GM18505 (cell line): Measurements from ENCODE around the gene SPDYE16.
"Not testable (repeated sequence)": the region's sequence is repeated elsewhere in the genome, so short reads cannot be mapped to it uniquely, and the experiment has no call there.

Source experiments
- ATAC-seq: cut with Tn5 transposase; IDR thresholded peaks from one replicate; pipeline ENCODE4 v1.9.1; 2021; ENCODE audit not compliant: unreplicated experiment

The SPDYE16 gene, protein sequence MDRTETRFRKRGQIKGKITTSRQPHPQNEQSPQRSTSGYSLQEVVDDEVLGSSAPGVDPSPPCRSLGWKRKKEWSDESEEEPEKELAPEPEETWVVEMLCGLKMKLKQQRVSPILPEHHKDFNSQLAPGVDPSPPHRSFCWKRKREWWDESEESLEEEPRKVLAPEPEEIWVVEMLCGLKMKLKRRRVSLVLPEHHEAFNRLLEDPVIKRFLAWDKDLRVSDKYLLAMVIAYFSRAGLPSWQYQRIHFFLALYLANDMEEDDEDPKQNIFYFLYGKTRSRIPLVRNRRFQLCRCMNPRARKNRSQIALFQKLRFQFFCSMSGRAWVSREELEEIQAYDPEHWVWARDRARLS

DNA sequence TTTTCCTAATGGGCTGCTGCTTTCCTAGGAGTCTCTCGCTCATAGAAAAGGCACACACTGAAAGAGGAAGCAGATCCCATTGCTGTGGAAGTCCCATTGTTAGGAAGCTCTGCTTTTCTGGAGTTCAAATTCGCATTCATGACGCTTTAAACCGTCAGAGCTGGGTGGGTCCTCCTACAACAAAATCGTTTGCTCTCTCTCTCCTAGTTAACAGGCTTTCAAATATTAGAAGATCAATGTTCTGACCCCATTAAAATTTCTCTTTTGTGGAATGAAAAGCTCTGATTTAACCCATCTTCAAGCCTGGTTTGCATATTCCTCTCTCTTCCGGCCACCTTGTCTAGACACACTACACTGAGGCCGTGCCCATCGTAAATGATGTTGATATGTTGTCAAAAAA is at the start of gene SPDYE16:
Gene SPDYE16, minus strand, starts transcription at position 101 of the 400 bp plus-strand sequence. CDS start 1,838 bp downstream, outside the sequence.
- not testable (repeated sequence) for ATAC-seq

DNA sequence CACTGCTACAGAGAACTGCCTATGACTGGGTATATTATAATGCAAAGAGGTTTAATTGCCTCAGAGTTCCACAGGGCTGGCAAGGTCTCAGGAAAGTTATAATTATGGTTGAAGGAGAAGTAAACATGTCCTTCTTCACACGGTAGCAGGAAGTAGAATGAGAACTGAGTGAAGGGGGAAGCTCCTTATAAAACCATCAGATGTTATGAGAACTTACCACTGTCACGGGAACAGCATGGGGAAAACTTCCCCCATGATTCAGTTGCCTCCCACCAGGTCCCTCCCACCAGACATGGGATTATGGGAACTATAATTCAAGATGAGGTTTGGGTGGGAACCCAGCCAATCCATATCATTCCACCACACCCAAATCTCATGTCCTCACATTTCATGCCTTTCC is 49.6 kb upstream of the SPDYE16 start:
- not testable (repeated sequence) for ATAC-seq

DNA sequence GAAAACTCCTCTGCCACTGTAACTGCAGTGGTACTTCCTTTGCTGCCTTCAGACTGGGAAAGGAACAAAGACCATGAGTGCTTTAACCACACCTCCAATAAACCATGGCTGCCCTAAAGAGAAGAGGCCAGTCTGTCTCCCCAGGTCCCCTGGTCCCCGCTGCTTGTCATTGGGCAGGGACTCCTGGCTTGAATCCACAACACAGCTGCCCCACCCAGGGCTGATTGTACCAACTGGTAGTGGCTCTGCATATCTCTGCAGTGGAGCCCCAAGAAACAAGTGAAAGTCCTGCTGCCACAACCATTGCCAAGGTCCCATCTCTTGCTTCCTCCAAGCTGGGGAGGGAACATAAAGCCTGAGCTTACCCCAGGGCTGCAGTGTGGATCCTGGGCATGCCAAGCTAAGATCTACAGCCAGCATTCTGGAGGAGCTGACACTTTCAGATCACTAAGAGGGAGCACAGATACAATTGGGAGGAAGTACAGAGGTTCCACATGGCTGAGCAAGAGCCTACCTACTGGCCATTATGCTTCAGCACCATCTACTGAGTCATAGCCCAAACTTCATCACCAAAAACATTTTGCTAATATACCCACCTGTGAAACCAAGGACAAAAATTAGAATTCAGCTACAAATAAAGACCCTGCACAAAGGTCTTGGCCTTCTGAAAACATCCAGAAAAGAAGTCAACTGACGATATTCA is 48.7 kb upstream of the SPDYE16 start:
- not testable (repeated sequence) for ATAC-seq

DNA sequence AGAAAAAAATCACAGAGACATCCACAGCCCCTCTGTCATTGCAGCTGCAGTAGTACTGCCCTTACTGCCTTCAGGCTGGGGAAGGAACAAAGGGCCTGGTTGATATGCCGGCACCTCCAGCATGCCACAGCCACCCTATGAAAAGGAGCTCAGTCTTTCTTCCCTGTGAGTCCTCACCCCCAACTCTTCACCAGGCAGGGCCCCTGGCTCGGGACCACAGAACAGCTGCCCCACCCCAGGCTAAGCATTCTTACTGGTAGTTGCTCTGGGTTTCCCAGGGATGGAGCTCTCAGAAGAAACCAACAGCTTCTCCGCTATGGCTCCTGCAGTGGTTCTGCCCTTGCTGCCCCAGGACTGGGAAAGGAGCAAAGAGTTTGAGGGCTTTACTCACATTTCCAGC is 47.9 kb upstream of the SPDYE16 start:
- ATAC-seq = not testable (repeated sequence)

DNA sequence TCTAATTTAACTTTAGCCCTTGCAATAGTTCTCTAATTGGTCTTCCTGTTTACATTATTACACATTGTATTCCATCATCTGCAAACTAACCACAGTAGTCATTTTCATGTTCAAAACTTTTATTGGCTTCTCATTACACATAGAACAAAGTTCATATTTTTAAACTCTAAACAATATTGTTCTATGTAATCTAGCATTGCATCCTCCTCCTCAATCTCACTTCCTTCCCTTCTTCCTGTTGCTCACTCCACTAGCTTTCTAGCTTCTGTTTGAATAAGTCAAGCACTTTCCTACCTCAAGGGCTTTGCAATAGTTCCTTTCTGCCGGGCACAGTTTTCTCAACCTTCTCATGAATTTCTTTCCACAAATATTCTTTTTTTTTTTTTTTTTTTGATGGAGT is 45.5 kb upstream of the SPDYE16 start:
- ATAC-seq = not testable (repeated sequence)

DNA sequence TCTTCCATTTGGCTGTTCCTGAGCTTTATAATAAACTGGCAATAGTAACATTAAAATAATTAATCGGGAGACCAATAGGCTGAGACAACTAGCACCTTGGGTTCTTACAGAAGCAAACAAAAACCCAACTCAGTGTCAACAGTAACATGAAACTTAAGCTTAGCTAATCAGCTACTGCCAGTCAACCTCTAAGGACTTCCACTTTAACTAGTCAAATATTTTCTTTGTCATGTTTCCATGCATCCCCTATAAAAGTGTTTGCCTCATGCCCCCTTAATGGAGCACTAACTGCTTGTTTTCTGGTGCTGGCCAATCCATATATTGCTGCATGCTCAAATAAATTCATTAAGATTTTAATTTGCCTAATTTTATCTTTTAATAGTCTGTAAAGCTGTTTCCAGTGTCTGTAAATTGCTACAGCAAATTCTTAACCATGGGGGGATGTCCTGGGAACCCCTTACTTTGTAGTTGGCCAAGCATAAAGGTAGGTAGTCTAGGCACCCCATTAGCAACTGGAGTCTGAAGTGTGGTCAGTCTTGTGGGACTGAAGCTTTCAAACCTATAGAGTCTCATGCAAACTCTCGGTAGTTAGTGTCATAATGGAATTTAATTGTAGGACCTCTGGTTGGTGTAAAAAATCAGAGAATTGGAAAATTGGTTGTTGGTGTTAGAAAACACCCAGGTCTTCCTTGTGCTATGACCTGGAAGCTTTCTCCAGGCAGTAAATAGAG is 43.7 kb upstream of the SPDYE16 start:
- ATAC-seq = not testable (repeated sequence)

DNA sequence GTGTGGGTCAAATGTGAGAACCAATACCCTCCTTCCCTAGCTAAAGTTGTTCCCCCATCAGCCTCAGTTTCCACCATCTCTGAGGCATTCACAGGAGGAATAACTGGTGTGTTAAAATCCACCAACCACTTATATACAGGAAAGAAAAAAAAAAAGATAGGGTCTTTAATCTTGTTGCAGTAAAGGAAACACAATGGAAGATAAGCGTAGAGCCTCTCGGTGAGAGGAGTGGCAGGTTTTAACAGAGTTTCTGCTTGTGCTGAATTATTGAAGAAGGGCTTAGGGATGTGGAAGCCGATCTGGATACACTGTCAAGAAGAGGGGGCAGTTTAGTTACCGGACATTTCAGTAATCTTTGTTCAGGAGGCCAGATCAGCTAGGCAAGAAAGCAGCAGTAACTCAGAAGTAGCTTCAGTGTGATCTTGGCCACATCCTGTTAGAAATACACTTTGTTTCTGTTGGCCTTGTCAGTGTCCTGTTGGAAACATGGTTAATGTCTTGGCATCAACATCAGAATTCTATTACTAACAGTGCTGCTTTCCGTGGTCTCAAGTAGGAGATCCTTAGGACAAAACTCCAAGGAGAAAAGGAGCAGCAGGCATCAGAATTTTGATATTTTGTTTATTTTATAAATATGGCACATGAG is 40.7 kb upstream of the SPDYE16 start:
- not testable (repeated sequence) for ATAC-seq

DNA sequence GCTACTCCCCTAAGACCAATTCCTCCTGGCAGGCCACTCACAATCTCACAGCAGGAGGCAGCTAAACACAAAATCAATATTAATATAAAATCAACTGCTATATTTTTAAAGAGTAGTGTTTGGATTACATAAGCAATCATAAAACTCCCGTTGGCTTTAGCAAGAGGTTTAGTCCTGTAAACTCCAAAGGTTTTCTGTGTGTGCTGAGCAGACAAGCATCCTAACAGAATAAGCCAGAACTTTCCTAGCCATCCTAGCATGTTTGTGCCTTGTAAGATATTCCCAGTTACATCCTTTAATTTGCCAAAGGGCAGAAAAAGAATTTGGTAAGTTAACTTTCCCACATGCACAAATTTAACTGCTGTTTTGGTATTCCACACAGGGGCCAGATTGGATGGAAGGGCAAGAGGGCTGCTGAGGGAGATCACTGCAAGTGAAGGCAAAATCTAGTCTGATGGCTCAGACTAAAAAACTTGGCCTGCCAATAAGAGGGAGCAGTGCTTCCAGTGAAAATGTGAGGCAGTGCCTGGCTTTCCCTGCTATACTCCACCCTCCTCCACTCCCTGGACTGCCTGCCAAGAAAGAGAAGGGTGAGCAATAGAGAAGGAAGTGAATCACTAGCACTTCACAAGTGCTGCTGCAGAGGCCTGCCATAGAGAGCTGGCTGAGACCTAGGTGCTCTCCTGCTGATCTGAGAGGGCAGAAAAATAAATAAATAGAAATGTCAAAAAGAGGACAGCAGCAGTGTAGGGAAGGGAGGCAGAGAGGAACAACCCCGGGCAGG is 39.9 kb upstream of the SPDYE16 start:
- ATAC-seq = not testable (repeated sequence)

DNA sequence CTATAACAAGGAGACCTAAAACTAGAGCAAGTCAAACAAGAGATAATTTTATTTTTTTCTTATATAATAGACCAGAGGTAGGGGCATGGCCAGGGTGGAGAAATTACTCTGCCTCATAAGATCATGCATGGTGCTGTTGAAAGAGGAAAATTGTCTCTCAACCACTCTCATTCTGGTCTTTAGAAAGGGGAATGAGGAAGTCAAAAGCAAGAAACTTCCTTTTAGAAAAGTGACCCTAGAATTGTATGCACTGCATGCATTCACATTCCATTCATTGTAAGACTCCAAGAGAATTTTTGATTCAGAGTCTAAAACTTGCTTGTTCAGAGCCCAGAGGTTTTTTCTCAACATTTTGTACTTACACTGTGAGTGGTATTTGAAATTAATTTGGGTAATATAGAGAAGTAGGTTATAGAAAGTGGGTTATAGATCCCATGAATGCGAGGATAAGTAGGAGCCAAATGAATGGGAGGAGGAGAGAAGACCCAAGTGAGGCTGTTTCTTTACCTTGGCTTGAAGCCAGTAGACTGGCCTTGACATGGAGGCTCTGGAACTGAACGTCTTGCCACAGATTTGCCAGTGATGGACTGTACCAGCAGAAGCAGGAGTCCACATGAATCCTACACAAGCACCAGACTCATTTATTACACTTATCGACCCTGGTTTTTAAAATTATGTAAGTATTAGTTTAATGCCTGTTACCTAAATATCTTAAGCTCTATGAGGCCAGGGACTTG is 33.0 kb upstream of the SPDYE16 start:
- not testable (repeated sequence) for ATAC-seq

DNA sequence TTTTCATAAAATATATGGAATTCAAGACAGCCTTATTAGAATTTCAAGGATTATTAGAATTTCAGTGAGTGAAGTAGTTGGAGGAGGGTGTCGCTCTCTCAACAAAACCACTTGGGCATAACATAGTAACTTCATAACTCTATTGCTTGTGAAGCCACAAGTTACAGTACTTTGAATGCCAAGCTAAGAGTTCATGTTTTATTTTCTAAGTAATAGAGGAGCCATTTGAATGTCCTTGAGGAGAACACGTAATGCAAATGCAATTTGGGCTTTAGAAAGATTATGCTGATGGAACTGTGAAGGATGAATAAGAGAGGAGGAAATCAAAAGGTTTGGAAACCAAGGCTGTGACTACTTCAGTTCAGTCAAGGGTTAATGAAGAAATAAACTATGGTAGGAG is 32.3 kb upstream of the SPDYE16 start:
- ATAC-seq = not testable (repeated sequence)

DNA sequence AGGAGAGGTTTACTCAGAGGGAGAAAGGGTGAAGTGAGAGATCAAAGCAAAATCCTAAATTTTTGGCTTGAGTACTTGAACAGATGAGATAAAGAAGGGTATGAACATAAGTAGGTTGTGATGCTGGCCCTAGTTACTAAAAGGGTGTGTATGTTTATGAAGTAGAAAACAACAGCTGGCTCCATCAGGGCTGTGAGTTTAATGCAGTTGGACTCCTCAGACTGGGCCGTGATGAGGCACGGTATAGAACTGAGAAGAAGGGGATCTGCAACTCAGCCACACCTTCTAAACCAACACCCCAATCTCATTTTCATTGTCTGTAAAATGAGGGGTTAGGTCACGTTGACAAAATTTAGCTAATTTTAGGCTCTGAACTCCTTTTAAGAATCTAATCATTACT is 29.2 kb upstream of the SPDYE16 start:
- ATAC-seq = not testable (repeated sequence)

DNA sequence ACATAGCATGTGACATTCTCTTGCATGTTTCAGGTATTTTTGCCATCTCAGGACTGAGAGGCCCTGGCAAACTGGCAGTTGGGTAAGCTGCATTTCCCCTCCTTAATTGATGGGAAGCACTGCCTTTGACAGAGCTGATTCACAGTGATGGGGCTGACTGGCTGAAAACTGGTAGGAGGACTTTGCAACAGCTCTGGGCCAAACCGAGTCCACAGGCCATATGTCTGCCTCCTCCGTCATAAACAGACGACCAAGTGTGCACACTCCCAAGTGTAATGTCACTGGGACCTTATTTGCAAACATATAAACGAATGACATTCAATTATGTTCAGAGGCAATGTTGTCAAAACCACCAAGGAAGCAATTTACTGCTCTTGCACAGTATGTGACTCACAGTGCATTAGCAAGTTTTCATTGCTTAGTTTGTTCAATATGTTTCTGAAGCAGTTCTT is 27.3 kb upstream of the SPDYE16 start:
- not testable (repeated sequence) for ATAC-seq

DNA sequence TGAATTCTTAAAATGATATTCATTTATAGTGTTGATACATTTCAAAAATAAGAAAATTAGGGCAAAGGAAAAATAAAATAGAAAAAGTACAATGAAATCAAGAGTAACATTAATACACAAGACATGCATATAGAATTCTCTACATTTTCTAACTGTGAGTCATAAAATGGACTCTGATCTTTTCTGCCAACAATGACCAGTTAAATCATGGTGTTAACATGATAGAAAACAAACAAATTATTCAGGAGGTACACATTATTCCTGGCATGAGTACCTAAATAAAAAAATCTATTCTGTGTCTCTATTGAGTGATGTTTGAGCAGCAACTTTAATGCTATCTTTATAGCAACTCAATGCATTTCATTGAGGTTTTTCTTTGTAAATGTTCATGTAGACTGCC is 25.6 kb upstream of the SPDYE16 start:
- not testable (repeated sequence) for ATAC-seq

DNA sequence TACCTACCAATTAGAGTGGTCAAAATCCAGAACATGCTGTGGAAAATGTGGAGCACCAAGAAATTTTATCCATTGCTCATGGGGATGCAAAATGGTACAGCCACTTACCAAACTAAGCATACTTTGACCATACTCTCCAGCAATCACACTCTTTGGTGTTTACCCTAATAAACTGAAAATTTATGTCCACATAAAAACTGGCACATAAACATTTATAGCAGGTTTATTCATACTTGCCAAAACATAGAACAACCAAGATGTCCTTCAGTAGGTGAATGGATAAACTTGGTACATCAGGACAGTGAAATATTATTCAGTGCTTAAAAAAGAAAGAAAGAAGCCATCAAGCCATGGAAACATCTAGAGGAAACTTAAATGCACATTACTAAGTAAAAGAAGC is 24.7 kb upstream of the SPDYE16 start:
- not testable (repeated sequence) for ATAC-seq

DNA sequence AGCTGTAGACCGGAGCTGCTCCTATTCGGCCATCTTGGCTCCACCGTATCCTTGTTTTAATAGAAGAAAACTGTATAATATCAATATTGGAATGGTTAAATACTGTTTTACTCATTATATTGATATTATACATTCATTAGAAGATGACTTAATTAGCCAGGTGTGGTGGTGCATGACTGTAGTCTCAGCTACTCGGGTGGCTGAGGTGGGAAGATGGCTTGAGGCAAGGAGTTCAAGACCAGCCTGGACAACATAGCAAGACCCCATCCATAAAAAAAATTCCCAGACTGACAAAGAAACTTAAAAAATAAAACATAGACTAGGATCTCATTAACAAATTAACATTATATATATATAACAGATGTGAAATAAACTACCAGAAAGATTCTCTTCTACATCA is 24.2 kb upstream of the SPDYE16 start:
- not testable (repeated sequence) for ATAC-seq

DNA sequence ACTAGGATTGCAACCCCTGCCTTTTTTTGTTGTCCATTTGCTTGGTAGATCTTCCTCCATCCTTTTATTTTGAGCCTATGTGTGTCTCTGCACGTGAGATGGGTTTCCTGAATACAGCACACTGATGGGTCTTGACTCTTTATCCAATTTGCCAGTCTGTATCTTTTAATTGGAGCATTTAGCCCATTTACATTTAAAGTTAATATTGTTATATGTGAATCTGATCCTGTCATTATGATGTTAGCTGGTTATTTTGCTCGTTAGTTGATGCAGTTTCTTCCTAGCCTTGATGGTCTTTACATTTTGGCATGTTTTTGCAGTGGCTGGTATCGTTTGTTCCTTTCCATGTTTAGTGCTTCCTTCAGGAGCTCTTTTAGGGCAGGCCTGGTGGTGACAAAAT is 21.9 kb upstream of the SPDYE16 start:
- ATAC-seq = not testable (repeated sequence)

DNA sequence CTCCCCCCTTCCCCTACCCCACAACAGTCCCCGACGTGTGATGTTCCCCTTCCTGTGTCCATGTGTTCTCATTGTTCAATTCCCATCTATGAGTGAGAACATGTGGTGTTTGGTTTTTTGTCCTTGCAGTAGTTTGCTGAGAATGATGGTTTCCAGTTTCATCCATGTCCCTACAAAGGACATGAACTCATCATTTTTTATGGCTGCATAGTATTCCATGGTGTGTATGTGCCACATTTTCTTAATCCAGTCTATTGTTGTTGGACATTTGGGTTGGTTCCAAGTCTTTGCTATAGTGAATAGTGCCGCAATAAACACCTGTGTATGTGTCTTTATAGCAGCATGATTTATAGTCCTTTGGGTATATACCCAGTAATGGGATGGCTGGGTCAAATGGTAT is 18.2 kb upstream of the SPDYE16 start:
- not testable (repeated sequence) for ATAC-seq

DNA sequence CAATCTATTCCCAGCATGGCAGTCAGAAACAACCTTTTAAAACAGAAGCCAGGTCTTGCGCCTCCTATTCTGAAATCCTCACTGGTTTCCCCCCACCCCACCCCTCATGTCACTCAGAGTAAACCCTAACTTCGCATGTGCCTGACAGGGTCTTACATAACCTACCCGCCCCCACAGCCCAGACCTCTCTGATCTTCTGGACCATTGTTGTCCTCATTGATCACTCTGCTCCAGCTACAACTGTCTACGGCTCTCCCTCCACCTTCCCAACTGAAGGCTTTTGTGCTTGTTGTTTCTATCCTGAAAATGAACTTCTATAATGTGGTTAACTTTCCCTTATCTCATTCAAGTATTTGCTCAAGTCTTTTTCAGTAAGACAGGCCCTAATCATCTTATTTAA is 17.1 kb upstream of the SPDYE16 start:
- ATAC-seq = not testable (repeated sequence)

DNA sequence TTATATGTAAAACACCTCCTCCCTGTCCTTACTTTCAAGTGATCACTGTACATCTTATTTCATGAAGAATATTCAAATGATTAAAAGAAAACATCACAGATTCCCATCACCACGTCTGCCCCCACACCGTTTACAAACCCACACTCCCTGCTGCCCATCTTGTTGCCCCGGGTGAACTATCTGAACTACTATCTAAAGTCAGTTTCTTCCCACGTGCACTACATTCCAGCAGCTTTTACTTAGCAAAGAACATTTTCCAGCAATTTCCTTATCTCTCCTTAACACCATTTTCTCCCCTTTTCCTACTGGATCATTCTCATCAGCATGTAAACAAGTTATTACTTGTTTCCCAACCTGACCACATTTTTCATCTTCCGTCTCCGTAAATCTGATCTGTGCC is 16.6 kb upstream of the SPDYE16 start:
- not testable (repeated sequence) for ATAC-seq
